RCC 7860 (cell line): Measurements from ENCODE around the gene AKNAD1.
A peak's percentile ranks its signal among the peaks of the same experiment; 100 is the strongest.

Experiments used
- DNase-seq: peaks from one replicate; pipeline ENCODE4 v3.0.0-alpha.2; 2015; ENCODE audit warnings: low spot score
- FAIRE-seq: peaks from 2 replicates; lab custom pipeline; 2012; peaks lifted over from hg19 to GRCh38; lab: Jason Lieb, UNC

The AKNAD1 gene

DNA sequence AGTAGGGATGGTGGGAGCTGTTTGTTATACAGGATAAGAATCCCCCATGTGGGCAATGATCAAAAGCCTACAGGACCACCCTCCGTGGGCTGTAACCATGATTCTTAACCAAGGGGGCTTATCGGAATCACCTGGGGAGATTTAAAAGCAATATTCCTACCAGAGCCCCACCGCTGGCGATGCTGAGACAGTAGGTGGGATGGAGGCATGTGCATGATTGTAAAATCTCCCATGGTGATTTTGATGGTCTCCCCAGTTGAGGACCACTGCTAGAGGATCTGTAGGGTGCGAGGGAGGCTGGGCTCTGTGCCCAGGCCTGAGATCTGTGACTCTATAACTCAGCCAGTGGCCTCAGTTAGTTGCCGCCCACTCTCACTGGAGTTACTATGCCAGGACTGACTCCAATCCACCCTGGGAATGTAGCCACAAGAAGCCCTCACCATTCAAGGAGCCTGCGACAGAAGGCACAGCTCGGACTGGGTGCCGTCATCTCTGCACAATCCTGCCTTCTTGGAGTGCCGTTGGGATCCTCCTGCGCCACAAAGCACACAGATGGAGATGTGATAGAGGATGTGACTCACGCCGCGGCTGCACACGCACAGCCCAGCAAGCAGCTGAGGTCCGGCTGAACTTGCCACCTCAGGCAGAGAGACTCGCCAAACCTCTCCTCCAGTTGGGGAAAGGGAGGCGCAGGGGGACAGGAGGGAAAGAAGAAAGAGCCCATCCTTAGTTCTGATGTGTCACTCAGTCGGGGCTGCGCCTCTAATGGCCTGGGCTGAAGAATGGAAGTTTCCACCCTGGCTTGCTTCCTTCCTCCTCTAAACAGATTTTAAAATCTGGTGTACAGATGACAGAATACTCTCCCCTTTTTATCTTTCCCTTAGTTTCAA is 26.5 kb downstream of the AKNAD1 start:
- peak; percentile 93 for FAIRE-seq
- DNase-seq, result peak; percentile 98

DNA sequence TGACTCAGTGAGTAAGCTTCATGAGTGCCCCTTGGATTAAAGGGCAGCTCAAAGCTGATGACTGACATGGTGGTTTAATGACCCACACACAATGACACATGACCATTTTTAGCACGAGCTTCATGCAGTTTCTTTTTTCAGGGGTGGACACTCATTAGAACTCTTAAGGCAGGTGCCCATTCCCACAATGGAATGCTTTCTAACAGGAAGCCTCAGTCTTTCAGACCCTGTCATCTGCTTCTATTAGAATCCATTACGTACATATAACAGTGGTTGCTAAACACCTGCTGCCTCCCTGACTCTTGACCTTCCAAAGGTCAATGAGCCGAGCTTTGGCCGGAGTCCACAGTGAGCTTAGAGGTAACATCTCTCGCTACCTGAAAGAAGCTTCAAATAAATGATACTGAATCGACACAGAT is 27.4 kb downstream of the AKNAD1 start:
- FAIRE-seq (peak; percentile 80), DNase-seq (peak; percentile 66)

DNA sequence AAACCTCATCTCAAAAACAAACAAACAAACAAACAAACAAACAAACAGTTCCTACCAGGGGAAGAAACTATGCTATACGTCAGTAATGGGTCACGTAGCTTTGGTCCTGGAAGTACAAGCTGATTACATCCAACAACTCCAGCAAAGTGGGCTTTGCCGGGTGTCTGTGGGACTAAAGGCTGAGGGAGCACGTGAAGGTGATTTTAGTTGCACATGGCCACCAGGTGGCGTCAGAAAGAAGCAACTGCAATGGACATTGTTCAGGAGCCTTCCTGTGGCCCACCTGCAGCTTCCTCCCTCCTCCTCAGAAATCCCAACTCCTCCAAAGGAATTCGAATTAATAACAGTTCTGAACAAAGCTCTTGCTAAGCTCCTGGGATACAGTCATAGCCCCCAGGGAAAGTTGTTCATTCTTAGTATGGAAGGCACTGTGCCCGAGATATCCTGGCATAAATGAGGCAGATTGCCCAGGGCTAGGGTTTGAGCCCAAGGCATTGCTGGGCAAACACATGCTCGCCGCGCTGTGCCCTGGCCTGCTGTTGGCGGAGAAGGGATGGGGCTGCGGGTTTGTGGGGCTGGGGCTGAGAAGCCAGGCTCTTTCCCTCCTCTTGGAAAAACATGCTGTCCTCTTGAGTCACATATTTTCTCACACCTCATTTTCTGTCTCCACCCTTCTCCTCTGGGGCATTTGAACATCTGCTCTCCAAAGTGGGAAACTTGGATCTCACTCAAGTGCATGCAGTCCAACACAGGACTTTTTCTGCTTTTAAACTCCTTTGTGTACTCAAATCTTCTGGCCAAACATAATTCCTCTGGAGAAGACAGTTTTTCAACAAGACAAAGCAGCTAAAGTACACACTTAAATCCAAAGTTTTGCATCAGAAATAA is 28.6 kb downstream of the AKNAD1 start:
- peak; percentile 60 for DNase-seq
- FAIRE-seq, result no peak

GRCh38 chr1:108826081-108826635 is 30.7 kb downstream of the AKNAD1 start:
- DNase-seq, result no peak
- FAIRE-seq, result no peak

DNA sequence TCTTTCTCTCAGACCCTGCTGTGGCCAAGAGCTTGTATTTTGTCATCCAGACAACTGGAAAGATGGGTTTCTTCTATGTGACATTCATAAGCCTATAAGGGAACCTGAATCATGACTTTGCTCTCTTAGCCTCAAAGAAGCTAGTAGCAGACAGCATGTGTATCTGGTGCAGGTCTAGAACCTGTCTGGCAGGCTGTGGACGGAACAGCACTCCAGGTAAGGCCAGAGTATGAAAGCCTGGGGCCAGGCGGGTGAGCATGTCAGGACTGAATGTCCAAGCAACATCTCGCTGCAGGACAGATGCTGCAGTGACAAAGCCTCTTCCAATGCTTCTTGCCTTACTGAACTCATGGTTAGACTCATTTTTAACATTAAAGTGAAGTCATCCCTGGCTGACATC is 32.8 kb downstream of the AKNAD1 start:
- DNase-seq, result no peak
- no peak for FAIRE-seq

DNA sequence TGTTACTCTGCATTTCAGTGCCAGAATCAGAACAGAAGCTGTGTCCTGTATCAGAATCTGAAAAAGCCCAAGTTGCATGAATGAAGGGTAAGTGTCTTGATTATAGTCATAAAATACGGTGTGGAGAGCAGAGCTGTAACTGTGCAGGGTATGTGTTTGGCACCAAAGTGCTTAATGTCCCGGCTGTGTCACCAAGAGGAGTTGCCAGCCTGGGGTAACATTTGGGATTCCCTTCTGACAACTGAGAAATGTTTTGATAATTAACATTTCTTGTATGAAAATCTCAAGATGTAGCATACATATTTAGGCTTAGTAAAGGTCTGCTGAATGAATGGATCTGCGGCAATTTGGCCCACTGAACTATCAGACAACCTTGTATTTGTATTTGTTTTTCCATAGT is 33.3 kb downstream of the AKNAD1 start:
- DNase-seq (no peak), FAIRE-seq (no peak)

DNA sequence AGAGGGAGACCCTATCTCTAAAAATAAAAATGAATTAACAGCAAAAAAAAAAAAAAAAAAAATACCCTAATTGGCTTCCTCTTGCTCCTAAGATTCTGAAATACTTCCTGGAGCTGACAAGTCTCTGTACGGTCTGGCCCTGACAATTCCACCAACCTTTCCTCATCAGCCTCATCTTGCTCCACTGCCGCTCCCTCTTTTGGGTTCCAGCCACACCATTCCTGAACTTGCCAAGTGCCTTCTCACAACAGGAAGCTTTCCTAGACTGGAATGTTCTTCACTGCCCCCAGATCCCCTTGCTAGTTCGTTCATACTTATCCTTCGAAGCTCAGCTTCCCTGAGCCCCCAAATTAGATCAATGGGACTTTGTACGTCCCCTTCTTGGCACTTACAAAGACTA is 37.0 kb downstream of the AKNAD1 start:
- DNase-seq (no peak), FAIRE-seq (no peak)

DNA sequence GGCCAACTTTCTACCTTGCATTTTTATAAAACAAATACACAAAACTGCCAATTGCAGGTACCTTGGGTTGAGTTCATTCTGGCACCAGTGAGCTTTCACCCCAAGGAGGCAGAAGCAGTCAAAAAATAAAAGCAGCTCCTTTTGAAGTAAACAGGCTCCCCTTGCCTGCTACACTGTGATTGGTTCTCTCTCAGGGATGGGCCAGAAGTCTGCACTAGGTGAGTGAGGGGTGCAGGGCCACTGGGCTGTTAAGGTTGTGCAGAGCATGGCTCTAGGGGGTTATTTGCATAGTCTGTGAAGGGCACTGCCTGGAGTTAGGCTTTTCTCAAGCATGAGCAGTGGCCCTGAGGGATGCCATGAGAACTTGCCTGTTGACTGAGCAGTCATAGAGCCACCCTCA is 39.1 kb downstream of the AKNAD1 start:
- FAIRE-seq (no peak), DNase-seq (no peak)

DNA sequence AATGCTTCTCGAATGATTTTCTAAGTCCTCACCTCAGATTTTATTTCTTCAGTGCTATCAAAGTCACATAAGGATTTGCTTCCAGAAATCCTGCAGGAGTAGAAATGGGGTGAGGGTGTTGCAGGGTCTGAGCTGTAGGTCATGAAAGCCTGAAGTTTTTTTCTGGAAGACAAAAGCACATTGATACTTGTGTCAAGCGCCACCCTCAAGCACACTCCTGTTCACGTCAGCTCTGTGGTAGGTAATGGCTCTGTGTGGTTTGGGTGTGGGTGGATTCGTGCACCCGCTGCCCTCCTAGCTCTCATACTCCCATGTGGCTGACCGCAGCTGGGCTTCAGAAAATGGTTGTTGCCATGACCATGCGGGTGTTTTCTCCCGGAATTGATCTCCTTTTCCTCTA is 39.9 kb downstream of the AKNAD1 start:
- peak; percentile 88 for DNase-seq
- FAIRE-seq, result peak; percentile 81

- peak; percentile 72 for FAIRE-seq
- DNase-seq, result peak; percentile 89
These were observed 40.6 kb downstream of the AKNAD1 start for GRCh38 chr1:108816049-108816893.

GRCh38 chr1:108815566-108815965 is 41.3 kb downstream of the AKNAD1 start:
- FAIRE-seq (peak; percentile 4), DNase-seq (no peak)

DNA sequence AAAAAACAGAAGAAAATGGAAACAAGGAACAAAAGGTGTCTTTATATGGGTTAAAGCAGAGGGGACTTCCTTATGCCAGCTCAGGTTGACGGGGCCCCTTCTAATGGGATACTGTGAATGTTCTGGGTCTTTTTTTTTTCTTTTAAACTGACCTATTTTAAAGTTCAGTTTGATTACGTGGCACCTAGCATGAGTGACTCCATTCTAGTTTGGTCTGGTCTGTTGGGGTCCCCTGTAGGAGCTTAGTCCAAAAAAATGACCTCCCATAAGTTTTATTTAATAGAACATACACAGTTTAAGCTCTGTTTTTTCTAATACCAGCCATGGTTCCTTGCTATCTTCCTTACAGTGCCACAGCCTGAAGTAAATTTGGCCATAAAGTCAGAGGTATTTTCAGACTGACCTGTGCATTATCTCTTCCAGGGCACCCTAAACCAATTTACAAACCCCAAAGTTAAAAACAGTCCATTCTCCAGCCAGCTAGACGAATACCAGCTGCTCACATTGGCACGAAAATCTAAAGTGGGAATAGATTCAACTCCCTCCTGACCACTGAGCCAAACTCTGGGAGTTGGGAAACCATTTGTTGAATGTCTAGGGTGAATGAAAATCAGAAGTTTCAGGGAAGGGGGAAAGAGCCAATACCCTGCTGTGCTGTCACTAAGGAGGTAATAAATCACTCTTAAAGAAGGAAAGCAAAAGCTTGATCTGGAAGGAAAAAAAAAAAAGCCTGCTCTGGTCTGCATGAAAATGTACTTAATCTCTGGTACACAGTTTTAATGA is 42.4 kb downstream of the AKNAD1 start:
- DNase-seq (no peak), FAIRE-seq (no peak)

DNA sequence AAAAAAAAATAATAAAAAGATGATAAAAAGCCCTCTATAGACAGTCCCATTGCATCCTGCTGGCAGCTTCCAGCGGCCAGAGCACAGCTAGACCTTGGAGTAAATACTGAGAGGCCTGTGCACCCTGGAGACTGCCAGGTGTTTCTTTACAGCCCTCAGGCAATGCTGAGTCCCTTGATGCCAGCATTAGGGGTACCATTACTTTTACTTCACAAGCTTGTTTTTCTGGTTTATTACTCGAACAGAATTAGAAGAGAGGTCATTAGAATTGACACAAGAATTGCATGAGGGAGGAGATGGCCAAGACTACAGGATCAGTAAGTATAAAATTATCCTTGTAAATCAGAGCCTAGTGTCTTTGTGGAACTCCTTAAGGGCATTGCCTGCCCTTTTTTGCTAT is 43.6 kb downstream of the AKNAD1 start:
- DNase-seq (no peak), FAIRE-seq (no peak)

DNA sequence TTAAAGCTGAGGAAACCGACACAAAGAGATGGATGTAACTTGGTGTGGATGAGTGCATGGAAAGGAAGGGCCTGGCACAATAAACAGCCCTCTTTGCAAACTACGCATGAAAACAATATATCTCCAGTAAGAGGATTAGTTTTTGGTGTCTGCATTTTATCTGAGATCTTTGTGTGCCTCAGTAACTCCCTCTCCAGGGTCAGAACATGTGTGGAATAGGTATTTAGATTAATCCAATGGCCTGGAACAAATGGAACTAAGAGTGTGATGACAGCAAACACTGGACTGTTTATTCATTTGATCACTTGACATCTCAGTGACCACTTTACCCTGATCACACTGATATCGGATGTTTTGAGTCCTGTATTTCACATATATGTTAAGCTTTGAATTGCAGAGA is 45.3 kb downstream of the AKNAD1 start:
- DNase-seq (no peak), FAIRE-seq (no peak)

DNA sequence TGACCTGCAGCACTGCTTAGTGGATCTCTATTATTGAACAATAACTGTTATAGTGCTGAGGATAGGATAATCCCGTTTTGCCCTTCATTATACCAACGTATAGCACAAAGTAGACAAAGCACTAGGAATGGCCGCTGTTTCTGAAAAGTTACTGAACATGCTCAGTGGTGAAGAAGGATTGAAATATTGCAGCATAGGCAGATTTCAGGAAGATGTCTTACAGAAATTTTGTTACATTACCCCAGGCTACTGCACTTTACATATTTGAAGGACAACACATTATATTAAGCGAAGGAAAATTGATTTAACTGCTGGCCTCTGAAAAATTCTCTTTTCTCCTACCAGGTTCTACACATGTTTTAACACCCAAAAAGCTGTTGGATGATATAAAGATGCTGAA is 48.5 kb downstream of the AKNAD1 start:
- FAIRE-seq, result no peak
- no peak for DNase-seq

DNA sequence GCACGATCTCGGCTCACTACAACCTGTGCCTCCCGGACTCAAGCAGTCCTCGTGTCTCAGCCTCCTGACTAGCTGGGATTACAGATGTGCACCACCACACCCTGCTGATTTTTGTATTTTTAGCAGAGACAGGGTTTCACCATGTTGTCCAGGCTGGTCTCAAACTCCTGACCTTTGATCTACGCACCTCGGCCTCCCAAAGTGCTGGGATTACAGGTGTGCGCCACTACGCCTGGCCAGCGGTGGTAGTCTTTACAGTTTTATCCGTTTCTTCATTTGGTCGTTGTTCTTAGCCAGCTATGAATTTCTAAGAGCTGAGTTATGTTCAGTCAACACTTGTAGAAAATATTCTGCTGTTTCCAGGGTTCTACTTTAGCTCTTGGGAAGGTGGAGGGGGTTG is 53.3 kb downstream of the AKNAD1 start:
- no peak for FAIRE-seq
- no peak for DNase-seq

DNA sequence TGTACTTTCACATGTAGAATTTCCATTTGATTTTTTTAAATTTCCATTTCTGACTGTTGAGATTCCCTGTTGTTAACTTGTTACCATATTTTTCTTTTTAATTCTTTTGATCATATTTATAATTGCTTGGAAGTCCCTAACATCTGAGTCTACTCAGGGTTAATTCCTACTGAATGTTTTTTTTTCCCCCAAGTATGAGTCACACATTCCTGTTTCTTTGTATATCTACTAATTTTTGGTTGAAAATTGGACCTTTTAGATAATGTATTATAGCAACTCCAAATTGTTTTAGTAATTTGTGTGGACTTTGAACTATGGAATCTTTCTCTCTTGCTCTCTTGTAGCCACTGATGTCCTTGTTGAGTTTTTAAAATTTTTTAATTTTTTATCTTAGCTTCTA is 55.8 kb downstream of the AKNAD1 start:
- FAIRE-seq (peak; percentile 70), DNase-seq (no peak)

DNA sequence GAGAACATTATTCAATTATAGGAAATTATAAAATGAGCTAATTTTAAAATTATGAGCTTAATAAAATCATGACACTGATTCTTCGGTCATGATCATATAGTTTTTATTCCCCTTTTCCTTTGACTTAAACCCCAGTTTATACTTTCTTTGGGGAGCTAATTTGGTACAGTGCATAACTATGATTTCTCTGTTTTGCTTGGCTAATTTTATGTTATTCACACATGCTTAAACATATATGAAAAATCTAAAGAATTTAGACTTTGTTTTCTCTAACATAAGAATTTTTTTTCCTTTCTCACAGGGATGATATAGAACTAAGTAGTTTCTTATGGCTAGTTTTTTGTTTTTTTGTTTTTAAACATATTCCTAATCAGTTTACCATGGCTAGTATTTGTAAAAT is 57.9 kb downstream of the AKNAD1 start:
- FAIRE-seq (no peak), DNase-seq (no peak)

DNA sequence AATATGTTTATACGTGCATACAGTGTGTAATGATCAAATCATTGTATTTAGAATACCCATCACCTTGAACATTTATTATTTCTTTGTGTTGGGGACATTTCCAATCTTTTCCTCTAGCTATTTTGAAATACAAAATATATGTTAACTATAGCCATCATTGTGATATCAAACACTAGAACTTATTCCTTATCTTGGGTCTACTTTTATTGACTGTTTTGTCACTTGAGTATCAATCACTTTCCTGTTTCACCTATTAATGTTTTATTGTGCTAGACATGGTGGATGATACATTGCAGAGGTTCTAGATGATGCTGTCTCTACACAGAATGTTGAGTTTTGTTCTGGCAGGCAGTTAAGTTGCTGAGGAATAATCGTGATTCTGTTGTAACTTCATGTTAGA is 64.5 kb downstream of the AKNAD1 start:
- no peak for DNase-seq
- FAIRE-seq, result no peak

DNA sequence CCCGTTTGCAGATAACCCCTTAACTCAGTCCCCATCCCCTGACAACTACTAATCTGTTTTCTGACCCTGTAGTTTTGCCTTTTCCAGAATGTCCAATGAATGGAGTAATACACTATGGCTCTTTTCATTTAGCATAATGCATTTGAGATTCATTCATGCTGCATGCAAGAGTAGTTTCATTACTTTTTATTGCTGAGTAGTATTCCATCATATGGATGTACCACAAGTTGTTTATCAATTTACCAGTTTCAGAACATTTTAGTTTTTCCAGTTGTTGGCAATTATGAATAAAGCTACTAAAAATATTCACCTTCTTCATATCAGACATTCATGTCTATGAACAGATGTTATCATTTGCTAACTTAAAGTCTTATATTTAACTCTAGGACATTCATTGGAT is 65.1 kb downstream of the AKNAD1 start:
- FAIRE-seq, result no peak
- no peak for DNase-seq
